Mucosa of descending colon (tissue), 3 donors: ENCODE results near the gene MBNL1. TPM values are rescaled to one million over a fixed set of nuclear protein-coding genes. Genes with fewer than 3 reads are reported as not detected.

Source experiments
- ATAC-seq: fragments of 200-7000 bp; cut with Tn5 transposase; one replicate; pipeline ENCODE4 v1.9.1; 2020; ENCODE audit warnings: mild to moderate bottlenecking, moderate library complexity
- DNase-seq, 3 donors: peaks; one replicate each; pipeline ENCODE4 v3.0.0-alpha.2; 2020
- H3K36me3 ChIP-seq: fragments of 200-600 bp; one replicate; pipeline ENCODE4 v1.8.0; 2021; ENCODE audit warnings: low read depth, mild to moderate bottlenecking
- H3K4me1 ChIP-seq: fragments of 200-600 bp; one replicate; pipeline ENCODE4 v1.8.0; 2021; ENCODE audit warnings: low read depth, mild to moderate bottlenecking
- H3K4me3 ChIP-seq: fragments of 200-600 bp; one replicate; pipeline ENCODE4 v1.8.0; 2021; ENCODE audit warnings: mild to moderate bottlenecking
- H3K9me3 ChIP-seq: fragments of 200-600 bp; one replicate; pipeline ENCODE4 v1.8.0; 2021; ENCODE audit warnings: mild to moderate bottlenecking
- intact Hi-C, 2 donors: fragments of 100-400 bp; cut with DNase I in 1 of 2; cut with micrococcal nuclease in 1 of 2; formaldehyde crosslinking; loops; one replicate each; pipeline versions ENCODE4 v1.11.0 to v1.11.1; 2022; cut with DNase I, micrococcal nuclease
- total RNA-seq, 3 donors: library from RNA; stranded (reverse); fragmentation: NEBNext Ultra II Directional in 2 of 3; extraction: Animal tissue kit (Norgen Biotek cat#: 25700) in 2 of 3; gene quantifications; one replicate each; pipeline versions ENCODE4 v1.2.1 to v1.2.4, GENCODE V29; 2021 to 2023
- TF ChIP-seq, protein P1 (sequence below): fragments of 200-600 bp; IDR thresholded peaks from one replicate; pipeline ENCODE4 v1.8.0; 2022; ENCODE audit warnings: antibody characterized with exemption, mild to moderate bottlenecking
- donor health status: DM: no; HTN: no; CAD: no; lungs with moderate emphysema.
- donor health status: DM: no; HTN: no; CAD: no.
- donor health status: DM: no; HTN: yes; CAD: no.

The MBNL1 gene
- total RNA-seq, 3 donors from 2014 or later, result 184 to 381 (median 215) TPM

GRCh38 chr3:152404976-152405375 lies 136.2 kb downstream of the MBNL1 start:
- TF ChIP-seq, protein P1, sequence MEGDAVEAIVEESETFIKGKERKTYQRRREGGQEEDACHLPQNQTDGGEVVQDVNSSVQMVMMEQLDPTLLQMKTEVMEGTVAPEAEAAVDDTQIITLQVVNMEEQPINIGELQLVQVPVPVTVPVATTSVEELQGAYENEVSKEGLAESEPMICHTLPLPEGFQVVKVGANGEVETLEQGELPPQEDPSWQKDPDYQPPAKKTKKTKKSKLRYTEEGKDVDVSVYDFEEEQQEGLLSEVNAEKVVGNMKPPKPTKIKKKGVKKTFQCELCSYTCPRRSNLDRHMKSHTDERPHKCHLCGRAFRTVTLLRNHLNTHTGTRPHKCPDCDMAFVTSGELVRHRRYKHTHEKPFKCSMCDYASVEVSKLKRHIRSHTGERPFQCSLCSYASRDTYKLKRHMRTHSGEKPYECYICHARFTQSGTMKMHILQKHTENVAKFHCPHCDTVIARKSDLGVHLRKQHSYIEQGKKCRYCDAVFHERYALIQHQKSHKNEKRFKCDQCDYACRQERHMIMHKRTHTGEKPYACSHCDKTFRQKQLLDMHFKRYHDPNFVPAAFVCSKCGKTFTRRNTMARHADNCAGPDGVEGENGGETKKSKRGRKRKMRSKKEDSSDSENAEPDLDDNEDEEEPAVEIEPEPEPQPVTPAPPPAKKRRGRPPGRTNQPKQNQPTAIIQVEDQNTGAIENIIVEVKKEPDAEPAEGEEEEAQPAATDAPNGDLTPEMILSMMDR, result no peak
- intact Hi-C loops, result no loop called here
- H3K9me3 ChIP-seq, result no peaks in the 10 kb centered on the region

DNA sequence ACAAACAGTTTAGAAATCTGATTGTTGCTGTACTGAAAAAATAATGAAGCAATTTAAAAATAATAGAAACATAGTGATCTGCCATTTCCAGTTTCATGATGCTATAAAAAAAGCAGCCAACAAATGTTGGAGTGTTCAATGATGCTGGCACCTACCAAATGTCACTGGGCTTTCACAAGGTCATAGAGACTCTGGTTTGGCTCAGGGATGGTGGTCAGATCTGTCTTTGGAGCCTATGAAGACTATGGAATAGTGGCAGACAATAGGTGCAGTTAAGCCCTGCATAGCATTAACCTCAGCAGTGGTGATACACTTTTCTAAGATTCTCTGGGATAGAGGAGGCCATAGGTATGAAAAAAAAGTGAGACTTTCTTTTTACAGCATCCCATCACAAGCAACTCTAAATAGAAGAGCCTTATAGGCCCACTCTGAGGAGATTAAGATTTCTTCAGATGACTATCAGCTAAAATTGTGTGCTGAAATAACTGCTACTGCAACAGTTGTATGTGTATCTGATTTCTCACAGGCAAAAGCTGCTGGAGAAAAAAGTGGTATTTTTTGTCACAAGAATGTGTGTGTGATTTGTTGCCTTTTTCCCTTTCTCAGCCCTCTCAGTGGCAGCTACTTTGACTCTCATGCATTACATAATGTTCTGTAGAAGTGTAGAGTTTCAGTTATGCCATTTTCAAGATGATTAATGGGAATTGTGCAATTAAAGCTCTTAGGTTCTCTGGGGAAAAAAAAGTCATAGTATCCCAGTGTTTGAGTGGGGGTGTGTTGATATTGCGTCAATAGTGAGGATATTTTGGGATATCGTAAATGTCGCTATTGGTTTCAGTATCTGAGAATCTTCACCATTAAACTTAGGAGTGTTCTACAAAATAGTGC lies 137.4 kb downstream of the MBNL1 start:
- Histone ChIP-seq H3K9me3 (no peaks in the 10 kb centered on the region), H3K4me1 (peaks cover 5% of the 10 kb centered on the region), H3K36me3 (no peaks in the 10 kb centered on the region), H3K4me3 (no peak overlapping the region)
- peak; percentile 41 for ATAC-seq
- intact Hi-C loops, result no loop called here
- DNase-seq, result no peak
- TF ChIP-seq, protein P1, result no peak

More at GRCh38 chr3:152404976-152405375, 136.2 kb downstream of the MBNL1 start:
- peaks cover 13% of the 10 kb centered on the region for H3K4me1 ChIP-seq
- ATAC-seq (no peak), DNase-seq (no peak)
- H3K36me3 ChIP-seq, result no peaks in the 10 kb centered on the region
- H3K4me3 ChIP-seq, result no peak overlapping the region

GRCh38 chr3:152413240-152413639 lies 144.5 kb downstream of the MBNL1 start:
- no peaks in the 10 kb centered on the region for H3K4me1 ChIP-seq
- no peaks in the 10 kb centered on the region for H3K9me3 ChIP-seq
- intact Hi-C loops, result no loop called here
- no peak for ATAC-seq
- H3K36me3 ChIP-seq, result no peaks in the 10 kb centered on the region
- no peak overlapping the region for H3K4me3 ChIP-seq
- DNase-seq, result no peak
- TF ChIP-seq, protein P1, result no peak

- ATAC-seq, result no peak
- intact Hi-C loops, result no loop called here
- no peaks in the 10 kb centered on the region for H3K9me3 ChIP-seq
- no peak for DNase-seq
- TF ChIP-seq, protein P1, result no peak
- H3K4me3 ChIP-seq, result no peak overlapping the region
- H3K36me3 ChIP-seq, result no peaks in the 10 kb centered on the region
- no peaks in the 10 kb centered on the region for H3K4me1 ChIP-seq
These were observed 148.3 kb downstream of the MBNL1 start for GRCh38 chr3:152416808-152417580.

DNA sequence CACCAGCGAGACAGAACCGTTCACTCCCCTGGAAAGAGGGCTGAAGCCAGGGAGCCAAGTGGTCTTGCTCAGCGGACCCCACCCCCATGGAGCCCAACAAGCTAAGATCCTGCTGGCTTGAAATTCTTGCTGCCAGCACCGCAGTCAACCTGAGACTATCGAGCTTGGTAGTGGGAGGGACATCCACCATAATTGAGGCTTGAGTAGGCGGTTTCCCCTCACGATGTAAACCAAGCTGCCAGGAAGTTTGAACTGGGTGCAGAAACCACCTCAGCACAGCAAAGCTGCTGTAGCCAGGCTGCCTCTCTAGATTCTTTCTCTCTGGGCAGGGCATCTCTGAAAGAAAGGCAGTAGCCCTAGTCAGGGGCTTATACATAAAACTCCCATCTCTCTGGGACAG lies 151.0 kb downstream of the MBNL1 start:
- DNase-seq, result no peak
- intact Hi-C loops, result no loop called here
- H3K9me3 ChIP-seq, result no peaks in the 10 kb centered on the region
- H3K4me3 ChIP-seq, result no peak overlapping the region
- H3K36me3 ChIP-seq, result no peaks in the 10 kb centered on the region
- ATAC-seq, result no peak
- TF ChIP-seq, protein P1, result no peak
- no peaks in the 10 kb centered on the region for H3K4me1 ChIP-seq
